DND-41 (cell line): Measurements from ENCODE around the gene XYLT1.

Experiments used
- CTCF ChIP-seq: IDR thresholded peaks from 2 replicates; pipeline ENCODE4 v1.5.1; 2012; ENCODE audit warnings: borderline replicate concordance, low read length, moderate library complexity, mild to moderate bottlenecking; ENCODE audit not compliant: poor library complexity, severe bottlenecking; ENCODE audit errors: extremely low read depth
- EZH2 ChIP-seq: IDR thresholded peaks from 3 replicates; pipeline ENCODE4 v1.6.1; 2012; ENCODE audit warnings: borderline replicate concordance, low read depth, mild to moderate bottlenecking, moderate library complexity, low read length, inconsistent platforms; ENCODE audit not compliant: severe bottlenecking

- TF ChIP-seq CTCF (no peak), EZH2 (no peak)
Observed at GRCh38 chr16:17269439-17269838, 201.3 kb downstream of the XYLT1 start.
